SK-N-SH (cell line): ENCODE data around the gene TPSG1. TPM values are rescaled to one million over a fixed set of nuclear protein-coding genes. Genes with fewer than 3 reads are reported as not detected.
"Not testable (repeated sequence)": the region's sequence is repeated elsewhere in the genome, so short reads cannot be mapped to it uniquely, and the experiment has no call there.

ENCODE experiments used
- CTCF ChIA-PET: fragments of 300-600, 350-600 bp; formaldehyde crosslinking; extraction: SDS; loops from one replicate; lab custom pipeline; 2021; lab: Yijun Ruan, JAX
- POLR2A ChIA-PET: fragments of 350-600 bp; sonication (Branson Sonifier 250); formaldehyde crosslinking; extraction: SDS; loops from one replicate; lab custom pipeline; 2020; ENCODE audit warnings: antibody characterized with exemption, inconsistent platforms; lab: Yijun Ruan, JAX
- DNase-seq: peaks from one replicate; pipeline ENCODE4 v3.0.0; 2012
- H2AFZ ChIP-seq: fragments of 200-600 bp; sonication (generic); 2 replicates; pipeline ENCODE4 v1.8.1; 2016; ENCODE audit warnings: antibody characterized with exemption, mild to moderate bottlenecking, low read depth
- H3F3A ChIP-seq: fragments of 200-600 bp; sonication (generic); replicated peaks from 2 replicates; pipeline ENCODE3; 2016; ENCODE audit warnings: antibody characterized with exemption, mild to moderate bottlenecking; ENCODE audit not compliant: insufficient read depth
- H3K27ac ChIP-seq, 2 experiments: fragments of 200-500 bp in 1 of 2; fragments of 200-600 bp in 1 of 2; sonication (Bioruptor generic) in 1 of 2; sonication (generic), shearing (Covaris generic) in 1 of 2; 2 replicates each; pipeline versions ENCODE4 v1.5.1 to v1.6.1; 2014 to 2016; ENCODE audit warnings: low read depth in 2 of 2, inconsistent platforms in 1 of 2, low read length in 1 of 2, mild to moderate bottlenecking in 1 of 2, mixed read lengths in 1 of 2
- H3K27me3 ChIP-seq: fragments of 200-600 bp; sonication (generic), shearing (Covaris generic); 2 replicates; pipeline ENCODE4 v1.6.1; 2016; ENCODE audit warnings: mixed run types; ENCODE audit not compliant: insufficient read depth
- H3K36me3 ChIP-seq, 2 experiments: fragments of 200-500 bp in 1 of 2; fragments of 200-600 bp in 1 of 2; sonication (Bioruptor generic) in 1 of 2; sonication (generic) in 1 of 2; replicated peaks in 1 of 2; 2 replicates each; pipeline versions ENCODE3 to v1.5.1; 2014 to 2016; ENCODE audit warnings: low read length in 1 of 2, mild to moderate bottlenecking in 1 of 2; ENCODE audit not compliant: insufficient read depth in 2 of 2, control insufficient read depth in 1 of 2
- H3K4me1 ChIP-seq, 2 experiments: fragments of 200-500 bp in 1 of 2; fragments of 200-600 bp in 1 of 2; sonication (Bioruptor generic) in 1 of 2; sonication (generic), shearing (Covaris generic) in 1 of 2; 2 replicates each; pipeline versions ENCODE4 v1.5.1 to v1.6.1; 2014 to 2016; ENCODE audit warnings: low read depth in 1 of 2, low read length in 1 of 2, mixed run types in 1 of 2; ENCODE audit not compliant: insufficient read depth in 2 of 2, control insufficient read depth in 1 of 2
- H3K4me2 ChIP-seq: fragments of 200-600 bp; sonication (generic), shearing (Covaris generic); 2 replicates; pipeline ENCODE4 v1.6.1; 2017; ENCODE audit warnings: mixed run types
- H3K4me3 ChIP-seq, 2 experiments: fragments of 200-500 bp in 1 of 2; fragments of 200-600 bp in 1 of 2; sonication (Bioruptor generic) in 1 of 2; sonication (generic), shearing (Covaris generic) in 1 of 2; 2 replicates each; pipeline versions ENCODE4 v1.5.1 to v1.8.1; 2014 to 2016; ENCODE audit warnings: low read depth in 2 of 2, inconsistent platforms in 1 of 2, low read length in 1 of 2, mild to moderate bottlenecking in 1 of 2, mixed read lengths in 1 of 2, moderate library complexity in 1 of 2
- H3K79me2 ChIP-seq: fragments of 200-600 bp; sonication (generic); 2 replicates; pipeline ENCODE4 v1.8.1; 2017; ENCODE audit warnings: mild to moderate bottlenecking; ENCODE audit not compliant: insufficient read depth
- H3K9ac ChIP-seq: fragments of 200-600 bp; sonication (generic); 2 replicates; pipeline ENCODE4 v1.6.1; 2017; ENCODE audit warnings: mixed run types
- H3K9me2 ChIP-seq: fragments of 200-600 bp; sonication (generic); 2 replicates; pipeline ENCODE4 v1.6.1; 2017; ENCODE audit warnings: mixed run types
- H3K9me3 ChIP-seq: fragments of 200-600 bp; sonication (generic); 2 replicates; pipeline ENCODE4 v1.6.1; 2017; ENCODE audit warnings: mixed run types, mild to moderate bottlenecking, moderate library complexity
- H4K20me1 ChIP-seq: fragments of 200-600 bp; sonication (generic); 2 replicates; pipeline ENCODE4 v1.6.1; 2017; ENCODE audit warnings: mild to moderate bottlenecking, mixed run types; ENCODE audit not compliant: insufficient read depth
- CHD2 ChIP-seq: fragments of 150-350 bp; IDR thresholded peaks from 2 replicates; pipeline ENCODE4 v1.6.1; 2018; ENCODE audit warnings: low read length; ENCODE audit not compliant: partially characterized antibody
- ELF1 ChIP-seq: IDR thresholded peaks from 2 replicates; pipeline ENCODE4 v1.4.0; 2012
- EZH2phosphoT487 ChIP-seq: fragments of 200-600 bp; sonication (generic); IDR thresholded peaks from 2 replicates; pipeline ENCODE4 v1.6.1; 2017; ENCODE audit warnings: low read depth, mixed run types, mild to moderate bottlenecking, antibody characterized with exemption, moderate library complexity, borderline replicate concordance
- FOSL2 ChIP-seq: IDR thresholded peaks from 2 replicates; pipeline ENCODE4 v1.4.0; 2012; ENCODE audit warnings: low read depth, mild to moderate bottlenecking, moderate library complexity, borderline replicate concordance
- GATA2 ChIP-seq: sonication (generic); formaldehyde crosslinking; IDR thresholded peaks from 2 replicates; pipeline ENCODE4 v1.5.0; 2020; ENCODE audit warnings: mild to moderate bottlenecking, missing genetic modification reagents
- JUND ChIP-seq: IDR thresholded peaks from 2 replicates; pipeline ENCODE4 v1.4.0; 2012
- POLR2AphosphoS5 ChIP-seq: IDR thresholded peaks from 2 replicates; pipeline ENCODE4 v1.6.1; 2012; ENCODE audit warnings: low read depth, low read length
- RAD21 ChIP-seq: IDR thresholded peaks from 2 replicates; pipeline ENCODE4 v1.6.1; 2012; ENCODE audit warnings: mild to moderate bottlenecking, low read length
- RXRA ChIP-seq: IDR thresholded peaks from 2 replicates; pipeline ENCODE4 v1.4.0; 2012; ENCODE audit warnings: low read depth, mild to moderate bottlenecking, borderline replicate concordance
- TCF12 ChIP-seq: IDR thresholded peaks from 2 replicates; pipeline ENCODE4 v1.4.0; 2012
- TEAD4 ChIP-seq: IDR thresholded peaks from 2 replicates; pipeline ENCODE4 v1.4.0; 2012; ENCODE audit warnings: mild to moderate bottlenecking, borderline replicate concordance; ENCODE audit not compliant: insufficient read depth
- YY1 ChIP-seq: IDR thresholded peaks from 2 replicates; pipeline ENCODE4 v1.4.0; 2012; ENCODE audit warnings: low read depth, mild to moderate bottlenecking
- WGBS: methylation state at CpG from one replicate; pipeline ENCODE4 v1.1.6; 2017; ENCODE audit warnings: low lambda C conversion rate; 5-methylcytosine and 5-hydroxymethylcytosine counted together
- polyA plus RNA-seq, 3 experiments: library from polyadenylated mRNA; depleted of rRNA; stranded (reverse); fragments of >200 nt; gene quantifications; 2 replicates each; pipeline ENCODE4 v1.2.3, GENCODE V29; 2012
- TF ChIP-seq, protein P1 (sequence below): IDR thresholded peaks from 2 replicates; pipeline ENCODE4 v1.4.0; 2012; ENCODE audit warnings: low read depth, borderline replicate concordance
- TF ChIP-seq, protein P2 (sequence below): fragments of 150-350 bp; IDR thresholded peaks from 2 replicates; pipeline ENCODE4 v1.6.1; 2016; ENCODE audit warnings: mild to moderate bottlenecking, low read depth, low read length

TPSG1 gene
- polyA plus RNA-seq, 1 of the 3 experiments (the other 2 are of a cell fraction) = not detected

DNA sequence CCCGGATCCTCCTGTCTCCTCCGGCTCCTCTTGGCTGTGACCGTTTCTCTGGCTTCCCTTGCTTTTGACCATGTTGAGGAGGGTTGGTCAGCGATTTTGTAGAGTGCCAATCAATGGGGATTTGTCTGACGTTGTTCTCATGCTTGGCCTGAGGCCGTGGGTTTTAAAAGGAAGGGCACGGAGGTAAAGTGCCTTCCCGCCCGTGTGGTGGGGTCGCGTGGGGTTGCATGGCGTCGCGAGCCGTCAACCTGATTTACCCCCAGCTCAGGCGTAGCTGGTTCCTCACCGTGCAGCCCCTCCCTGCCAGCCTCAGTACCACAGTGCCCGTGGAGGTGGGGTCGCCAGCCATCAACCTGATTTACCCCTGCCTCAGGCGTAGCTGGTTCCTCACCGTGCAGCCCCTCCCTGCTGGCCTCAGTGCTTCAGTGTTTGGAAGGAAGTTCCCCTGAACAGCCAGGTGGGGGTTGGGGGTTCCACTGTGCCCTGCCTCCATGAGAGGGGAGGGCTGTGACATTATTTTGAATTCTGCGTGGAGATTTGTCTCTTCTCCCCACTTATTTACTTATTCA is 20.5 kb upstream of the TPSG1 start:
- ChIA-PET CTCF (interaction anchor here (1.3 kb wide), 1 partner anchor 118 kb away, joined by 4 read pairs; no protein-coding TSS in a partner anchor), POLR2A (no interaction called here)
- no peaks in the 10 kb centered on the region for H3K4me1 ChIP-seq
- no peak overlapping the region for H3K27ac ChIP-seq
- no peak overlapping the region for H3K9ac ChIP-seq
- H3F3A ChIP-seq = peaks cover 11% of the 10 kb centered on the region
- no peaks in the 10 kb centered on the region for H3K9me3 ChIP-seq
- peaks cover 35% of the 10 kb centered on the region; the same call in 1 of the 2 replicates for H3K27me3 ChIP-seq
- TF ChIP-seq YY1 (no peak), RAD21 (no peak), JUND (no peak), TEAD4 (no peak), CHD2 (no peak), POLR2AphosphoS5 (no peak), RXRA (no peak), EZH2phosphoT487 (no peak), TCF12 (no peak)
- TF ChIP-seq, protein P1, sequence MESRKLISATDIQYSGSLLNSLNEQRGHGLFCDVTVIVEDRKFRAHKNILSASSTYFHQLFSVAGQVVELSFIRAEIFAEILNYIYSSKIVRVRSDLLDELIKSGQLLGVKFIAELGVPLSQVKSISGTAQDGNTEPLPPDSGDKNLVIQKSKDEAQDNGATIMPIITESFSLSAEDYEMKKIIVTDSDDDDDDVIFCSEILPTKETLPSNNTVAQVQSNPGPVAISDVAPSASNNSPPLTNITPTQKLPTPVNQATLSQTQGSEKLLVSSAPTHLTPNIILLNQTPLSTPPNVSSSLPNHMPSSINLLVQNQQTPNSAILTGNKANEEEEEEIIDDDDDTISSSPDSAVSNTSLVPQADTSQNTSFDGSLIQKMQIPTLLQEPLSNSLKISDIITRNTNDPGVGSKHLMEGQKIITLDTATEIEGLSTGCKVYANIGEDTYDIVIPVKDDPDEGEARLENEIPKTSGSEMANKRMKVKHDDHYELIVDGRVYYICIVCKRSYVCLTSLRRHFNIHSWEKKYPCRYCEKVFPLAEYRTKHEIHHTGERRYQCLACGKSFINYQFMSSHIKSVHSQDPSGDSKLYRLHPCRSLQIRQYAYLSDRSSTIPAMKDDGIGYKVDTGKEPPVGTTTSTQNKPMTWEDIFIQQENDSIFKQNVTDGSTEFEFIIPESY = no peak
- TF ChIP-seq, protein P2, sequence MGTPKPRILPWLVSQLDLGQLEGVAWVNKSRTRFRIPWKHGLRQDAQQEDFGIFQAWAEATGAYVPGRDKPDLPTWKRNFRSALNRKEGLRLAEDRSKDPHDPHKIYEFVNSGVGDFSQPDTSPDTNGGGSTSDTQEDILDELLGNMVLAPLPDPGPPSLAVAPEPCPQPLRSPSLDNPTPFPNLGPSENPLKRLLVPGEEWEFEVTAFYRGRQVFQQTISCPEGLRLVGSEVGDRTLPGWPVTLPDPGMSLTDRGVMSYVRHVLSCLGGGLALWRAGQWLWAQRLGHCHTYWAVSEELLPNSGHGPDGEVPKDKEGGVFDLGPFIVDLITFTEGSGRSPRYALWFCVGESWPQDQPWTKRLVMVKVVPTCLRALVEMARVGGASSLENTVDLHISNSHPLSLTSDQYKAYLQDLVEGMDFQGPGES = no peak
- H2AFZ ChIP-seq = no peak overlapping the region
- no peak overlapping the region for H3K4me2 ChIP-seq
- H3K9me2 ChIP-seq = no peaks in the 10 kb centered on the region
- DNase-seq = no peak
- H3K36me3 ChIP-seq = no peaks in the 10 kb centered on the region
- H4K20me1 ChIP-seq = peaks cover 3% of the 10 kb centered on the region; the same call in 1 of the 2 replicates
- no peak overlapping the region for H3K4me3 ChIP-seq
- WGBS = 37% methylated on average over 22 of the region's 22 CpGs
- H3K79me2 ChIP-seq = no peaks in the 10 kb centered on the region

DNA sequence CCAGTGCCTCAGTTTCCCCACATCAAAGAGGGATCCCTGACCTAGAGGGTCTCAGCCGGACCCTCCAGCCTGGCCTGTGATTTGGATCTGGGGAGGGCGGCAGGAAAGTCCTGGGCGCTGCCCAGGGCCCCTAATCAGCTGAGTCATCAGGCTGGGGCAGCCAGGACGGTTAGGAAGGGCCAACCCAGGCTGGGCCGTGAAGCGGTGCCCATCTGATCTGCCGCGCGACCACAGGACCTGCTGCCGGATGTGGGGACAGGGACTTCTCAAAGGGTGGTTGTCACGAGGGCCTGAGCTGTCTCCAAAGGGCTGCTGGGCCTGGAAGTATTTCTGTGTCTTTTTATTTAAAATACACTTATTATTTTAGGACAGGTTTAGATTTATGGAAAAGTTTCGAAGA is 19.8 kb upstream of the TPSG1 start:
- ChIA-PET POLR2A (no interaction called here), CTCF (no interaction called here)
- Histone ChIP-seq H2AFZ (no peak overlapping the region), H3F3A (peaks cover 11% of the 10 kb centered on the region), H3K4me1 (no peaks in the 10 kb centered on the region), H3K9me2 (no peaks in the 10 kb centered on the region), H3K4me3 (no peak overlapping the region), H4K20me1 (peaks cover 3% of the 10 kb centered on the region; the same call in 1 of the 2 replicates), H3K9ac (no peak overlapping the region), H3K36me3 (no peaks in the 10 kb centered on the region), H3K4me2 (no peak overlapping the region), H3K27ac (no peak overlapping the region), H3K27me3 (peaks cover 34% of the 10 kb centered on the region; the same call in 1 of the 2 replicates), H3K79me2 (no peaks in the 10 kb centered on the region), H3K9me3 (no peaks in the 10 kb centered on the region)
- WGBS = 27% methylated on average over 9 of the region's 12 CpGs
- TF ChIP-seq FOSL2 (0 out of 2 replicates have a peak, but pooled peaks have one; percentile 8), GATA2 (no peak), ELF1 (no peak)
- DNase-seq = no peak

DNA sequence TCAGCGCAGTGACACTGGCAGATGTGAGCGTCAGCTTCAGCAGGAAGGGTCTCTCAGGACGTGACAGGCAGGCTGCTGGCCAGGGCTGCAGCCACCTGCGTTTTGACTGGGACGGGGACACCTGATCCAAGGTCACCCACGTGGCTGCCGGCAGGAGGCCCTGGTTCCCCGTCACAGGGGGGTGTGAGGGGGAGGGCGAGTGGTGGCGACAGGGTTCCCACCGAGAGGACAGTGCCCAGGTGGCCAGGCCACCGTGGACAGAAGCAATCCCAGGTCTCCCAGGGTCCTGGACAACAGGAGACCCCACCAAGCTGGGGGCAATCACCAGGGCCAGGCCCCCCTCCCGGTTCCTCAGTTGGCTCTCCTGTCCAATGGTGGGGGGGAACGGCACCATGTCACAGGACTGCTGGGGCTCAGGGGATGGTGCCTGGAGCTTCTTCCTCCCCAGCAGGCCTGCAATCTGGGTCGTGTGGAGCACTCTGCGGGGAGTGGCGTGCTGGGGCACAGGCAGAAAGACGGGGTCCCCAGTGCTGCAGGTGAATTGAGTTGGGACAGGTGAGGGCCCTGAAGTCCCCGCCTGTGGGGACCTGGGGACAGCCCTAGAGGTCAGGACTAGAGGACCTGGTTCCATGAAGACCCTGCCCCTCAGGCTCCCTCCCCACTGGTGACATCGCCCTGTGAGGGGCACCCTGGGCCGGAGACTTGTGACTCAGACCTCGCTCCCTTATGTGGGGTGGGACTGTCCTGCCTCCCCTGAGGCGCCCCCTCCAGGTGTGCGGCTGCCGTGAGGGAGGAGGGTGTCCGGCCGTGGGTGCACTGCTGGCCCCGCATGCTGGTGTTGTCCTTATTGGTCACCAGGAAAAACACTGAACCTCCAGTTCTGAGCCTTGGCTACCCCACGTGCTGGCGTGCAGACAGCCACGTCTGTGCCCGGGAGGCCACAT is 19.1 kb upstream of the TPSG1 start:
- H3K9me3 ChIP-seq, H4K20me1 ChIP-seq, H2AFZ ChIP-seq, POLR2A ChIA-PET, H3K4me2 ChIP-seq, H3K36me3 ChIP-seq, CTCF ChIA-PET, H3K27ac ChIP-seq, DNase-seq, H3K4me3 ChIP-seq, H3K9me2 ChIP-seq, H3K9ac ChIP-seq, H3K4me1 ChIP-seq, H3K79me2 ChIP-seq: not testable (repeated sequence)
- H3F3A ChIP-seq = peaks cover 11% of the 10 kb centered on the region
- H3K27me3 ChIP-seq = peaks cover 34% of the 10 kb centered on the region; the same call in 1 of the 2 replicates
- 41% methylated on average over 11 of the region's 32 CpGs for WGBS
